Fibroblast of the conjunctiva (primary cell): ENCODE results near the gene GLA.
A peak's percentile ranks its signal among the peaks of the same experiment; 100 is the strongest.

Experiments
- DNase-seq: peaks from one replicate; pipeline ENCODE4 v3.0.0-alpha.2; 2010; ENCODE audit warnings: low read depth

Gene GLA

GRCh38 chrX:101407748-101408531, at the start of gene GLA, which contains the start of gene HNRNPH2:
Gene GLA, minus strand, starts transcription at chrX:101407925. Its CDS starts 22 bp downstream, at chrX:101407903.
Gene HNRNPH2, plus strand, starts transcription at chrX:101408222. Its CDS starts 3,767 bp downstream, at chrX:101411989.
- peak; percentile 97 for DNase-seq

GRCh38 chrX:101452056-101452455, 44.3 kb upstream of the GLA start:
- DNase-seq: no peak

GRCh38 chrX:101450961-101451360, 43.2 kb upstream of the GLA start:
- DNase-seq: no peak

- DNase-seq: no peak
Observed at GRCh38 chrX:101450085-101450484, 42.4 kb upstream of the GLA start.

GRCh38 chrX:101449279-101449678, 41.6 kb upstream of the GLA start:
- no peak for DNase-seq

GRCh38 chrX:101442085-101442484, 34.4 kb upstream of the GLA start:
- DNase-seq: no peak

GRCh38 chrX:101430457-101431078, 22.8 kb upstream of the GLA start:
- DNase-seq: no peak

- no peak for DNase-seq
Observed at GRCh38 chrX:101429934-101430333, 22.2 kb upstream of the GLA start.

GRCh38 chrX:101427954-101428353, 20.2 kb upstream of the GLA start:
- no peak for DNase-seq

GRCh38 chrX:101419489-101419888, 11.8 kb upstream of the GLA start:
- no peak for DNase-seq

- DNase-seq: no peak
Observed at GRCh38 chrX:101417981-101418841, 10.5 kb upstream of the GLA start.

- no peak for DNase-seq
Observed at GRCh38 chrX:101417190-101417589, 9.5 kb upstream of the GLA start.

- no peak for DNase-seq
Observed at GRCh38 chrX:101416691-101417090, 9.0 kb upstream of the GLA start.

- DNase-seq: peak; percentile 82
Observed at GRCh38 chrX:101415180-101416145, 7.7 kb upstream of the GLA start.

GRCh38 chrX:101411984-101412383, 4.3 kb upstream of the GLA start:
- no peak for DNase-seq

GRCh38 chrX:101410461-101410860, 2.7 kb upstream of the GLA start:
- DNase-seq: no peak

GRCh38 chrX:101409043-101409442, 1.3 kb upstream of the GLA start:
- DNase-seq: no peak

GRCh38 chrX:101408532-101408841, 762 bp upstream of the GLA start:
- no peak for DNase-seq

- no peak for DNase-seq
Observed at GRCh38 chrX:101407167-101407747, 468 bp downstream of the GLA start.

- no peak for DNase-seq
Observed at GRCh38 chrX:101399825-101400224, 7.9 kb downstream of the GLA start.

GRCh38 chrX:101398694-101399093, 9.0 kb downstream of the GLA start:
- no peak for DNase-seq
